Measurements from ENCODE around the gene APOBEC3A.

DNA sequence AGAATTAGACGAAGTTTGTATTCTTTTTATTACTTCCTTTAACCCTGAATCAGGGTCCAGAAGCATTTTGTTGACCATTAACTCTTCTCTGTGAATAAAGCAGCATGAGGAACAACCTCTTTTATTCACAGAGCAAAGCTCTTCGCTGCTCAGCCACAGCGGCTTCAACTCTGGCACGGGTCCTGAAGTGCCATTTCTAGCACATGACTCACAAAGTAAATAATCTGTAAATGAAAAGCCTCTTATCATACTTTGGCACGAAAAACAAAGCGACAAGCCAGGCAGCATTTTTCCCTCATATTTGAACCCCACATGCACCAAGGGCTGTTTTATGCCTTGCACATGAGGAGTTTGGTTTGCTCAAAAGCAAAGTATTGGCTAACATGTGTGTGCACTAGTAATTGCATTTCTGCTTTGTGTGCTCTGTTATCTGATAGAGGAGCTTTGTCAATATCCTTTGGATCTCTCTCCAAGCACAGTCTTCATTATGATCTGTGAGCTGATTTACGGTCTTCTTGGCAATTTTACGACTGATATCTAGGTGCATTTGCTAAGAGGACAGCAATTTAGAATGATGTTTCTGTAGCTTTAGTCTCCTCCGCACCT lies 33.0 kb upstream of the APOBEC3A start:
- no peak for TF ChIP-seq POLR2A (IDR thresholded peaks at IDR 0.05)
- TF ChIP-seq, protein P1, sequence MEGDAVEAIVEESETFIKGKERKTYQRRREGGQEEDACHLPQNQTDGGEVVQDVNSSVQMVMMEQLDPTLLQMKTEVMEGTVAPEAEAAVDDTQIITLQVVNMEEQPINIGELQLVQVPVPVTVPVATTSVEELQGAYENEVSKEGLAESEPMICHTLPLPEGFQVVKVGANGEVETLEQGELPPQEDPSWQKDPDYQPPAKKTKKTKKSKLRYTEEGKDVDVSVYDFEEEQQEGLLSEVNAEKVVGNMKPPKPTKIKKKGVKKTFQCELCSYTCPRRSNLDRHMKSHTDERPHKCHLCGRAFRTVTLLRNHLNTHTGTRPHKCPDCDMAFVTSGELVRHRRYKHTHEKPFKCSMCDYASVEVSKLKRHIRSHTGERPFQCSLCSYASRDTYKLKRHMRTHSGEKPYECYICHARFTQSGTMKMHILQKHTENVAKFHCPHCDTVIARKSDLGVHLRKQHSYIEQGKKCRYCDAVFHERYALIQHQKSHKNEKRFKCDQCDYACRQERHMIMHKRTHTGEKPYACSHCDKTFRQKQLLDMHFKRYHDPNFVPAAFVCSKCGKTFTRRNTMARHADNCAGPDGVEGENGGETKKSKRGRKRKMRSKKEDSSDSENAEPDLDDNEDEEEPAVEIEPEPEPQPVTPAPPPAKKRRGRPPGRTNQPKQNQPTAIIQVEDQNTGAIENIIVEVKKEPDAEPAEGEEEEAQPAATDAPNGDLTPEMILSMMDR (IDR thresholded peaks at IDR 0.05), result no peak

Measured in sigmoid colon (tissue), 3 donors.